Measurements from ENCODE around the gene GSKIP.

The GSKIP gene, protein sequence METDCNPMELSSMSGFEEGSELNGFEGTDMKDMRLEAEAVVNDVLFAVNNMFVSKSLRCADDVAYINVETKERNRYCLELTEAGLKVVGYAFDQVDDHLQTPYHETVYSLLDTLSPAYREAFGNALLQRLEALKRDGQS

DNA sequence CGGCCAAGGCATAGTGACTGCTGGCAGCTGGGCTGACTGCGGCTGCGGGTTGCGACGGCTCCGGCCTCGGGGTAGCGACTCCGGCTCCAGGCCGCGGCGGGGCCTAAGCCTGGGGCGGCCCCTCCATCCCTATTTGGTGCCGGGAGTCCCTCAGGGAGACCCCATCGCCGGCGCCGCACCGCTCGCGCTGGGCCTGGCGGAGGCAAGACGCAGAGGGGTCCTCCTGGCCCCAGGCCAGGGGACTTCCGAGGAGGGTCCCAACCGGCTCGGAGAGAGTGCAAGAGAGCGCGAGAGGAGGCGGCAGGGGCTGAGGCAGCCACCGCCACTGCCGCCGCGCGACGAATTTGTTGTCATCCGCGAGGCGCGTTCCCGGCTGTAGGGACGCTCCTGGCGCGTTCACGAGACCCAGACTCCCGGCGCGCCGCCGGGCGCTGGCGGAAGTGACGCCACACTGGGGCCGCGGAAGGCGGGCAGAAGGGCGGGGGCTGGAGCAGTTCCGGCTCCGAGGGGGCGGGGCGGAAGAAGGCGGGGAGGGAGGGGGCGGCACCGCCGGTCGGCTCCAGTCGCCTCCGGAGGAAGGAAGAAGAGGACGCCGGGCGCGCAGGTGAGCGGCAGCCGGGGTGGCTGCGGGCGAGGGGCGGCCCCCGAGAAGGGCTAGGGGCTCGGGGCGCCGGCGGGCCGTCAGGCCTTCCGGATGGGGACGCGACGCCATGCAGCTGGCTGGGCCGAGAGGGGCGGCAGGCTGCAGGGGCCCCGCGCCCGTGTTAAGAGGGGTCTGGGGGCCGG lies at the start of gene GSKIP, which contains the start of gene ATG2B:
GSKIP (plus strand) TSS at position 562 of the 786 bp plus-strand sequence. CDS start 18,722 bp downstream, outside the sequence.
ATG2B (minus strand) TSS at position 377 of the 786 bp plus-strand sequence; CDS start at position 12, 365 bp downstream.
- H3K27me3 ChIP-seq (replicated peaks; ENCODE audit: control insufficient read depth, insufficient read depth, low read length): no peaks in the 10 kb centered on the region
- peak; percentile 96 for DNase-seq (ENCODE audit: extremely low read depth, insufficient read length)
- no peaks in the 10 kb centered on the region for H3K36me3 ChIP-seq (ENCODE audit: control insufficient read depth, insufficient read depth, low read length)
- H3K4me3 ChIP-seq (replicated peaks; ENCODE audit: low read depth, low read length): peak within 1 kb of the TSS; percentile 87
- no peak for TF ChIP-seq CTCF (IDR thresholded peaks at IDR 0.05; ENCODE audit: insufficient read depth, low read length, poor library complexity, severe bottlenecking)

- no peaks in the 10 kb centered on the region for H3K27me3 ChIP-seq (replicated peaks; ENCODE audit: control insufficient read depth, insufficient read depth, low read length)
- H3K4me3 ChIP-seq (replicated peaks; ENCODE audit: low read depth, low read length): no peak overlapping the region
- no peak for TF ChIP-seq CTCF (IDR thresholded peaks at IDR 0.05; ENCODE audit: insufficient read depth, low read length, poor library complexity, severe bottlenecking)
- H3K36me3 ChIP-seq (ENCODE audit: control insufficient read depth, insufficient read depth, low read length): no peaks in the 10 kb centered on the region; the same call in 1 of the 2 replicates
- no peak for DNase-seq (ENCODE audit: extremely low read depth, insufficient read length)
Measured at GRCh38 chr14:96316087-96316486, 47.2 kb upstream of the GSKIP start.

- Histone ChIP-seq H3K4me3 (replicated peaks; ENCODE audit: low read depth, low read length) (no peak overlapping the region), H3K36me3 (ENCODE audit: control insufficient read depth, insufficient read depth, low read length) (no peaks in the 10 kb centered on the region), H3K27me3 (replicated peaks; ENCODE audit: control insufficient read depth, insufficient read depth, low read length) (no peaks in the 10 kb centered on the region)
- DNase-seq (ENCODE audit: extremely low read depth, insufficient read length): no peak
- no peak for TF ChIP-seq CTCF (IDR thresholded peaks at IDR 0.05; ENCODE audit: insufficient read depth, low read length, poor library complexity, severe bottlenecking)
Measured at GRCh38 chr14:96318836-96319235, 44.5 kb upstream of the GSKIP start.

DNA sequence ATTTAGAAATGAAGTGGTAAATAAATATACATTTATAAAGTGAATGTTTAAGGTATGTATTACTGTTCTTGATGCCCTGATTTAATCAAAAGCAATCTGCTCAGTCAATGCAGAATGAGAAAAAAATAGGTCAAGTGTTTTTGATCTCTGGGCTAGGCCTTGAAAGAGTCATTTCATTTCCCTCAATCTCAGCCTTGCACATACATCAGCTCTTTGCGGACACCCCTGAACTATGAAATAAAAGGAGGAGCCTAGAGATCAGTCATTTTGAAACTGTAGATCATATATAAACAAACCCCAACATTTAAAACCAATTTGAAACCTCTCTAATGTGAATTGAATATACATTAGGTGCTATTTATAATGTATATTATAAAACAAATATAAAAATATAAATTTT lies 42.7 kb upstream of the GSKIP start:
- no peak for DNase-seq (ENCODE audit: extremely low read depth, insufficient read length)
- H3K36me3 ChIP-seq (ENCODE audit: control insufficient read depth, insufficient read depth, low read length): no peaks in the 10 kb centered on the region
- no peak for TF ChIP-seq CTCF (IDR thresholded peaks at IDR 0.05; ENCODE audit: insufficient read depth, low read length, poor library complexity, severe bottlenecking)
- no peaks in the 10 kb centered on the region for H3K27me3 ChIP-seq (replicated peaks; ENCODE audit: control insufficient read depth, insufficient read depth, low read length)
- H3K4me3 ChIP-seq (replicated peaks; ENCODE audit: low read depth, low read length): no peak overlapping the region

- H3K4me3 ChIP-seq (replicated peaks; ENCODE audit: low read depth, low read length): no peak overlapping the region
- DNase-seq (ENCODE audit: extremely low read depth, insufficient read length): no peak
- H3K27me3 ChIP-seq (replicated peaks; ENCODE audit: control insufficient read depth, insufficient read depth, low read length): no peaks in the 10 kb centered on the region
- no peaks in the 10 kb centered on the region for H3K36me3 ChIP-seq (ENCODE audit: control insufficient read depth, insufficient read depth, low read length)
- no peak for TF ChIP-seq CTCF (IDR thresholded peaks at IDR 0.05; ENCODE audit: insufficient read depth, low read length, poor library complexity, severe bottlenecking)
Measured at GRCh38 chr14:96324219-96324618, 39.1 kb upstream of the GSKIP start.
